NCI-H2081 (cell line): Measurements from ENCODE around the gene KY.
"Not testable (repeated sequence)": the region's sequence is repeated elsewhere in the genome, so short reads cannot be mapped to it uniquely, and the experiment has no call there.

Source experiments
- DNase-seq, 2 experiments: peaks; one replicate each; lab custom pipeline; 2025; lab: John Stamatoyannopoulos, UW

The KY gene

DNA sequence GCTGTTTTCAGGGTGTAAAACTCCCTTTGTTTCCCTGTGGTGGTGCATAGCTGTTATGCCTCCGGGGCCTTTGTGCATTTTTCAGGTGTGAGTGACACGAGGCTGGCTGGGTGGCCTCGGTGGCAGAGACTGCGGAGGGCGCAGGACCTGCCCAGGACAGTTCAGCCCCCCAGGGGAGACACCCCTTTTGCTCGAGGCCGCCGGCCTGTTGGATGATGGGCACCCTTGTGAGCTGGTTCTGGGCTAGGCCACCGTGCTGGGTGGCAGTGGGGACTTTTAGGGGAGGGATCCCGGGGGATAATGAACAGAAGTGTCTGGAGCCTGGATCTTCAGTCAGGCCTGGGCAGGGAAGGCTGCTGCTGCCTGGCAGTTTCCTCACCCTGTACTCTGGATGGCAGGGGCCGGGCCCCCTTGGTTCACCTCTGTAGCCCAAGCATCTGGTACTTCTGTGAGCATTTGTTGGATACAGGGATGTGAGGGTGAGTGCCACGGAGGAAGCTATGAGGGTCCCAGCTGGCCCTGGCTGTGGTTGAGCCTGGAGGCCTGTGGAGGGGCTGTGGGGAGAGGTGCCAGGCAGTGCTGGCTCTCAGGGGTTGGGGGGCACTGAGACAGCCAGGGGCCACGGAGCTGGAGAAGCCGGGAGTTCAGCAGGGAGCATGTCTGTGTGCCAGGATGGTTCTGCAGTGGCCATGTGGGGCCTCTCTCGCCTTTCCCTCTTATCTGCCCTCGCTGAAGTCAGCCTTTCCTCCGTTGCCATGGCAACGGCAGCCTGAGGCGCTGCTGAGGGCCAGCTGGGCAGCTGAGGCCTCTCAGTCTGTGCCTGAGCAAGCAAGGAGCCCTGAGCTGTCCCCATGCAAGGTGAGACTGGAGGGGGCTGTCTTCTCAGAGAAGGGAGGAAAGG is 49.0 kb downstream of the KY start:
- DNase-seq: peak; percentile 30 to 37

DNA sequence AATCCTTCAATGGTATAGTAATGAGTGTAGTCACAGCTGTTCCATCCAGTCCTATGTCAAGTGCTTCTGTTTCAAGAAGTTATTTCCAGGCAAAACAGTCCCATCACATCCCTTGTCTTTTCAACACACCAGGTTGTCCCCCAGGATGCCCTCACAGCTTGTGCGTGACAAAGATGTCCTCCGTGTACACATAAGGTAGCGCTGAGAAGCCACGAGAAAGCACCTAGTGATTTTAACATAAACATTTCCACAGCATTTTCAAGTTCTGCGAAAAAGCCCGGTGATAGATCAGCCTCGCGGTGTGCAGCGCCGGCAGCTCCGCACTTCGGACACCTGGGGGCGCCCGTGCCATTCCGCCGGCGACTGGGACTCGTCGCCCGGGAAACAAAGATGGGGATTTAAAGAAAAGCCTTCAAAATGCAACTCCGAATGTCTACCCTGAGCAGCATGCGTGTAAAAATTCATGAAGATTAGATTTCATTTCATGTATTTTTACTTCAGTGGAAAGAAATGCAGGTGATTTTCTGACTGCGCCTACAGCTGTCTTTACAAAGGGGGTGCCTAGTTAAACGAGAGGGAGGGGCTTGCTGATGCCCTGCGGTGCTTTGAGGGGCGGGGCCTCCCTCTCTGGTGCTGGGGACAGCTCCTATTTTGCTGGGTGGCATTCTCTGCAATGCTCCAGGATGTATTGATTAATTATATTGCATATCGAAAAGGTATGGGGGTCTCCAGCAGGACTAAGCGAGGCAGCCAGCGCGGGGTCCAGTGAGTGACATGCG is 49.9 kb downstream of the KY start:
- peak; percentile 74 to 81 for DNase-seq

DNA sequence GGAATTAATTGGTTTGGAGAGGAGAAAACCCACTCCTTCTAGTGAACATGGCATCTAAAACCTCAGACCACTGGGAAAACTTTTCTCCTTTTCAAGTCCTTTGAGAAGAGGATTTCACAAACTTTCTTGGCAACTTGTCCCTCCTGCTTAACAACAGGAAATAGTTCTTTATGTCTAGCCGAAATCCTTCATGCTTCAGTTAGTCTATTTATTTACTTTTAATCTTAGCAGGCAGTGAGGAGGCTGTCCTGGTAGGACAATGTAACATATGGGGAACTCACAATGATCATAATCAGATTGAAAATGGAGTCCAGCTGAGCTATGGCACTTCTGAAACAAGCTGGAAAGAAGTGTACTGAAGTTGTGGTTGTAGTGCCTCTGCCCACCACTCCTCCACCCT is 50.6 kb downstream of the KY start:
- DNase-seq: no peak

DNA sequence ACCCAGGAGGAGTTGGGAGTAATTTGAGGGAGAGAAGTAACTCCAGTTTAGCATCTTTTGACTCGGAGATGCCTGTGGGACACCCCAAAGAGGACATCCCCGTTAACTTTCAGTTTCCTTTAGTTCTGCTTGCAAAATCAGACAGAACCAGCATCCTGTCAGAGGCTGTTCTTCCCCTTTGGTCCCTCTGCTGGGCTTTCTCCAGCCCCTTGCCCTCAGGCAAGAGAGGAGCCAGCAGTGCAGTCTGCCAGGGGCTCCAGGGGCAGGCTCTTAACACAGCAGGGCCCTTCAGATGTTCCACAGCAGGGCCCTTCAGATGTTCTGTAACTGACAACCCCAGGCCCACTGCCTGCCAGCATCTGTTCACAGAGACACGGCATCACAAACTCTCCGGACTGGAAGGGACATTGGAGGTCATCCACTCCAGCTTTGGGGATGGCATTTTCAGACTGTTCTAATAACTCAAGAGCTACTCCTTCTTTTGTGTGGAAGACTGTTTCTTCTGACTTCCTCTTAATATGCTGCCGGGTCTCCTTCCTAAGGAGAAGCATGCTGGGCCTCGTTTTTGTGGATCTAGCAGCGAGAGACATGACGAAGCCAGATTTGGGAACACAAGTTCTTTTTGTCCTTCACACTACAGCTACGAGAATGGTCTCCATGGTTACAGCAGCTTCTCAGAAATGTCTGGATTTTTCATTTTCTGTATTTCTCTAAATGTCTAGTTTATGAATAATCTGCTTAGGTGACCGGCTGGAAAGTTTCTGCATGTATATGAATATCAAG is 51.9 kb downstream of the KY start:
- DNase-seq: no peak

DNA sequence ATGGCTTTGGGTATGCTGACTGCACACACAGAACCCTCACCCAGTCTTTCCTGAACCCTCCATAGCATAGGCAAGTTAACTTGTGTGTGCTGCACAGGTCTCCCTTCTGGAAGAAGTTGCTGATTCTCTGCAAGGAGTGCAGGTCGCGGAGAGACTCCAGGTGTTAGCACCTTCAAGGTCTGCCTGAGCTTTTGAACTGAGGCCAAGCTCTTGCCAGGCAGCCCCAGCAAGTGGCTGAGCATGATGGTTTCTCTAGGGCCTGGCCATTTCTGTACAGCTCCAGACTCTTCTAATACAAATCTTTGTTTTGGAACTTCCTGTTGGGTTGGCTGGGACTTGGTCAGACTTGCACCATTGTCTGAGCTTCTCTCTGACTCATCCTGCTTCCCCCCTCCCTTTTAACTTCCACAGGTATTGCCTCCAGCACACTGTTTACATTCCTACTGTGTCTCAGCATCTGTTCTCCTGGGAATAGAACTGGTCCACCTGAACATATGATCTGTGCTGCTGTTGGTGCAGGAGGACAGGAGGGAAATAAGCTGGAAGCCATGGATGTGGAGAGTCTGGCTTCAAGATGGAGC is 53.3 kb downstream of the KY start:
- DNase-seq: no peak

DNA sequence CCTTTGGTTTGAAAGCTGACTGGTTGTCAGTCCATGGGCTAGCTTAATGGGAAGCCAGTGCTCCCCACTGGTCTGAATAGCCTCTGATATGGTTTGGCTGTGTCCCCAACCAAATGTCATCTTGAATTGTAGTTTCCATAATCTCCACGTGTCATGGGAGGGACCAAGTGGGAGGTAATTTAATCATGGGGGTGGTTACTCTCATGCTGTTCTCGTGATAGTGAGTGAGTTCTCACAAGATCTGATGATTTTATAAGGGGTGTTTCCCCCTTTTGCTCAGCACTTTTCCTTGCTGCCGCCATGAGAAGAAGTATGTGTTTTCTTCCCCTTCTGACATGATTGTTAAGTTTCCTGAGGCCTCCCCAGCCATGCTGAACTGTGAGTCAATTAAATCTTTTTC is 55.8 kb downstream of the KY start:
- not testable (repeated sequence) for DNase-seq

DNA sequence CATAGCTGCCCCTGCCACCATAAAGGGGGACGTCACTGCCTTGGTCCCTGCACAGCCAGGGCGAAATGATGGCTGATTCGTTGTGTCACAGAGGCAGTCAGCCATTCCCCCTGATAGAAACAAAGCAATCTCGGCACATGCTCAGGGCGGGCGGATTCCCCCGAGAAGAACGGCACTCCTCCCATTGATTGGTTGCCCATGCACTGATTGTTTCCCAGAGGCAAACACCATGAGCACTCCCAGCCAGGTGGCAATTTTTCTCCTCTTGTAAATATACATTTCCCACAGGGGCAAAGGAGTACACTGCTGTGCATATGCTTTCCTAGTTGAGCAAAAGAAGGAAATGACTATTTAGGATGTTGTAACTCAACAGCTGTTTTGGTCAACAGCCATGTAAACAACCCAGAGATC is 56.5 kb downstream of the KY start:
- peak; percentile 73 to 89 for DNase-seq

DNA sequence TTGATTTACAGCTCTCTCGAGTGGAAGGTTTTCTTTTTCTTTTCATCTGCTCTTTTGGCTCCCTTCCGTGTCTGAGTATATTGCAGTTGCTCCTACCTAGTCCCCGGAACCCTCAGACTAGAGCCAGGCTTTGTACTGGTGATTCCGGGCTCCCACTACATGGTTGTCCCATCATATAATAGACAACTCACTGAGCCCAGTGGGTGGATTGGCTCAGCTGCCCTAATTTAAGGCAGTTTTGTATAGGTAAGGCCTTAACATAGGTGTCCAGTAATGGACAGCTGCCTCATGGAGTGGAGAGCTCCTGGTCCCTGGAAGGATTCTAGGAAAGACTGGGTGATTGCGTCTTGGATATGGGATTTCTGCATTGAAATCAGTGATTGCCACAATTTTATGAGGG is 58.0 kb downstream of the KY start:
- DNase-seq: no peak

DNA sequence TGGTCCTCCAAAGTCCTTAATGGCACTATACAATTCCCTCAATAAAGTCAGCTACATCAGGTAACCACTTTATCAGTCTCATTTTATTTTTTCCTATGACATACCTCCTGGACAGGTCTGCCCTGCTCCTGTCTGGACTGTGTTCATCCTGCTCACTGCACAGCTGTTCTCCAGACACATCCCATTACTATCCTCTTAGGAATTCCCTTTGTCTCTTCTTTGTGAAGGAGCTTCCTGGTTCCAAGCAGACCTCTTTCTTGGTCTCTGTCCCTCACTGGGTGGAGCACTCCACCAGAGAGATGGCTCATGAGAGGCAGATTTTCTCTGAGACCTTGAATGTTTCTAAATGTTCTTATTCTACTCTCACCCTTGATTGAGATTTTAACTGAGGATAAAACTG is 60.1 kb downstream of the KY start:
- DNase-seq: no peak

DNA sequence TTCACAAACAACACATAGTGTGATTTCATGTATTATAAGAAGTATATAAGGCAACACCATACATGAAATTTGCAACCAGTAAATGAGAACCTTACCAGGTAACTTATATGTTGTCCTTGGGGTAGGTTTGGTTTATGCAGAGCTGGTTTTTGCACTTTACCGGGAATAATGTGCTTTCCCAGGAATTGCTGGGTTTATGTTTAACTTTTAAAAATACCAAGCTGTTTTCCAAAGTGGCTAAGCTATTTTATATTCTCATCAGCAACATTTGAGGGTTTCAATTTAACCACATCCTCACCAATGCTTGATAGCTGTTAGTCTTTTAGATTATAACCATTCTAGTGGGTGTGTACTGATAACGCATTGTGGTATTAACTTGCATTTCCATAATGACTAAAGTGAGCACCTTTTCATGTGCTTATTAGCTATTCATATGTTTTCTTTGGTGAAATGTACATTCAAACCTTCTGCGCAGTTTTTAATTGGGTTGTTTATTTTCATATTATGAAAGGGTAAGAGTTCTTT is 71.6 kb downstream of the KY start:
- no peak for DNase-seq

DNA sequence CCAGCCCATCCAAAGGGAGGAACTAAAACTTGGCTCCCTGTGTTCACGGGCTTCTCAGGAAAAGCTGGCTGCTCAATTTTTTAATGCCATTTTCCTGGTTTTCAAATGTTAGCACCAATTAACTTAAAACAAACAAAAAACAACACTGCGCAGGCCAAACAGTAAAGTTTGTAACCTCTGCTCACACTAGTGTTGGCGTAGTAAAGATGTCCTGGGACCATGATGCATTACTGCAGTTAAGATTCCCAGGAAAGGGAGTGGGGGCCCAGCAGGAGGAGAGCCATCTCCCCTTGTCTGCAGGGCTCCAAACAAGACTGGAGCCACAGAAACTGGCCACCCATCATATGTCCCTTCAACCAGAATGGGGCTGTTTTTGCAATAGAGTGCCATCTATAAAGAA is 74.0 kb downstream of the KY start:
- DNase-seq: no peak

DNA sequence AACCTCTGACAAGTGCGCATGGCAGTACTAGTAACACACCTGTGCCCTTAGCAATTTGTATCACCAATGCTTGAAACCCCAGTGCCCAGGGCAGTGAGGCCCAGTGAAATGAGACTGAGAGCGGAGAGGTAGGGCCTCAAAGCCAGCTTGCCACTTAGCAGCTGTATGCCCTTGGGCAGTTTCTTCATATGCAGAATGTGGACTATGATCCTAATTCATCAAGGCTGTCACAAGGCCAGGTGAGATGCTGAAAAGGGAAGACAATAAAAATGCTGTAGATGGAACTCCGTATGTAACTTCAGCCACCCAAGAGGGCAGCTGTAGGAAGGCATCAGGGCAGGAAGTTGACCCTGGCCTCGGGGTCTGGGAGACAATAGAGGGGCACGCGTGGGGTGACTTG is 74.4 kb downstream of the KY start:
- DNase-seq: no peak

DNA sequence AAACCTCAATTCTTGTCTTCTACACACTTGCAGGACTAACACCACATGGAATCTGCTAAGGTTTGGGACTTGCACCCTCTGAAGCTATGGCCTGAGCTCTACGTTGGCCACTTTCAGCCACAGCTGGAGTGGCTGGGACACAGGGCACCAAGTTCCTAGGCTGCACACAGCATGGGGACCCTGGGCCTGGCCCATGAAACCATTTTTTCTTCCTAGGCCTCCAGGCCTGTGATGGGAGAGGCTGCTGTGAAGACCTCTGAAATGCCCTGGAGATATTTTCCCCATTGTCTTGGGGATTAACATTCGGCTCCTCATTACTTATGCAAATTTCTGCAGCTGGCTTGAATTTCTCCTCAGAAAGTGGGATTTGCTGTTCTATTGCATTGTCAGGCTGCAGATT is 80.9 kb downstream of the KY start:
- DNase-seq: not testable (repeated sequence)

DNA sequence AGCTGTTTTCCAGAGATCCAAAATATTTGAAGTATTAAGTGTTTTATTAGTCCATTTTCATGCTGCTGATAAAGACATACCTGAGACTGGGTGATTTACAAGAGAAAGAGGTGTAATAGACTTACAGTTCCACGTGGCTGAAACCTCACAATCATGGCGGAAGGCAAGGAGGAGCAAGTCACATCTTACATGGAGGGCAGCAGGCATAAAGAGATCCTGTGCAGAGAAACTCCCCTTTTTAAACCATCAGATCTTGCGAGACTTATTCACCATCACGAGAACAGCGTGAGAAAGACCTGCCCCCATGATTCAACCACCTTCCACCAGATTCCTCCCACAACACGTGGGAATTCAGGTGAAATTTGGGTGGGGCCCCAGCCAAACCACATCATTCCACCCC is 82.0 kb downstream of the KY start:
- DNase-seq: no peak

DNA sequence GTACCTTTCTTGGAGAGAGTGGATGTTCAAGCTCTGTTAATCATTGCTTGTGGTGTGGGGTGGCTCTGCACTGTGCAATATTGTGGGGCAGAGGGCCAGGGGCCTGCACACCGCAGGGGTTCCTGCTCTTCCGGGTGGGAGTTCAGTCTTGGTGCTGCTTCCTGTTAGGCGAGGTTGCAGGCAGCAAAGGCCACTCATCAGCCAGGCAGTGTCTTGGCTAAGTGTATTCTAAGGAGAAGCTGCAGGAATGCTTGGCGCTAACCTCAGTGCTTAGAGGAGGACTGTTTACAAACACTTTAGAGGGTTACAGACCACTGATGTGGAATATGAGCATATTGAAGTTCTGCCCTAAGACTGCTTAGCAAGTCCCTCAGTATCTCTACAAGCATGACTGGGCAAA is 83.2 kb downstream of the KY start:
- no peak for DNase-seq

DNA sequence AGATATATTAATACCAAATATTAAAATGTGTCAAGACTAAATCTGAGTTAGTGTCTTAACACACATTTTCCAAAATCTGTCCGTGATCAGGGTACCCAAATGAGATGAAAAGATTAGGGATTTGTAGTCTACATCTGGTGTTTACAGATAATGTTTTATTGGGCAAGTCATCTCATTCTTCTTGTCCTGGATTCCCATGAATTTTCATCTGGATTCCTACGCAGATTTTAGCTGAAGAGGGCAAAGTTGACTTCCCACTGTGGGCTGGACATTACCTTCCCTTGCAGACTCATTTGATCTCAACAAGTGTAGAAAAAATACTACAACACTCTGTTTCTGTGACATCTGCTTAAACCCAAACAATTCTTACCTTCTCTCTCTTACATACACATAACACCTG is 85.8 kb downstream of the KY start:
- DNase-seq: no peak

DNA sequence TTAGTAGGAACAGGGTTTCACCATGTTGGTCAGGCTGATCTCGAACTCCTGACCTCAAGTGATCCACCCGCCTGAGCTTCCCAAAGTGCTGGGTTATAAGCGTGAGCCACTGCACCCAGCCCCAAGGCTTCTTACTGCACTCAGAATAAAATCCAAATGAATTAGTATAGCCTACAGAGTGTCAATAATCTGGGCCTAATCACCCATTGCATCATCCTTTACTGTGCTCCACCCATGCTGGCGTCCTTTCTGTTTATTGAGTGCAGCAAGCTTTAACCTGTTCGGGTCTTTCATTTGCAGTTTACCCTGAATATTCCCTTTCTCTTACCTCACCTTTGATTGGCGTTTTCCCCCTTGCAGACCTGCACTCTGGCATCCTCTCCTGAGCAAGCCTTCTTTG is 87.2 kb downstream of the KY start:
- DNase-seq: no peak

DNA sequence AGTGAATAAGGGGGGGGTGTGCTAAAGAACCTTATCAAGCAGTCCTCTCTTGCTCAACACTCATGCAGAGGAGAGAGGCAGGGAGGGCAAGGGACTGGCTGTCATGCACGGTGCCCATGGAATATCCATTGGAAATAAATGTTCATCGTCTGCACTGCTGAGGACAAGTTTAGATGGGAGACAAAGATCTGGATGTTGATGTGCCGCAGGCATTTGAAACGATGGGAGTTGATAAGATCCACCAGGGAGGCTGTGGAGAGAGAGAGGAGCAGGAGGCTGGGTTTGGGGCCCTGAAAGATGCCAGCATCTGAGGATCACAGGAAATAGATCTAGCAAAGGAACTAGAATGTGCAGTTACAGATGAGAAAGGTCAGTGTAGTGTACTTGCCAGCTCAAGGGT is 88.8 kb downstream of the KY start:
- DNase-seq: no peak

DNA sequence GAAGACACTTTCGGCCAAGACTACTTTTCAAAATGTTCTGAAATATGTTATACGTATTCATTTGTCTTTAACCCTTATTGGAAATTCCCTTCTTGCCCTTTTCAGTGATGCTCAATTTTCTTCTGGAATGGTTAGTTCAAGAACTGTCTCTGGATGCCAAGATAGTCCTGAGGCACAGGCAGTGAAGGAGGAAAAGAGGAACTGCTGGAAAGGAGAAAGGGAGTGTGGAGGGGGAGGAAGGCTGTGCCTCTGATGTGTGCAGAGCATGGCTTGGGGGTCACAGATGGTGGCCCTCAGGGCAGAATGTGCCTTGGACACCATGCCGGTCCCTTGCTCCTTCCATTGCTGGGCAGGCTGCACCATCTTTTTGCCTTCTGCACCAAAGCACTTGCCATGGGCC is 91.2 kb downstream of the KY start:
- DNase-seq: no peak
